IPS-20b (cell line): ENCODE results near the gene CLSTN2.

ENCODE experiments used
- H3K27ac ChIP-seq: one replicate; pipeline ENCODE4 v1.5.1; 2013; ENCODE audit warnings: low read length
- H3K27me3 ChIP-seq: 2 replicates; pipeline ENCODE4 v1.6.1; 2013; ENCODE audit warnings: mild to moderate bottlenecking, low read length, inconsistent platforms; ENCODE audit not compliant: insufficient read depth
- H3K36me3 ChIP-seq: 2 replicates; pipeline ENCODE4 v1.6.1; 2013; ENCODE audit warnings: low read depth, mild to moderate bottlenecking, inconsistent platforms, low read length, moderate library complexity; ENCODE audit not compliant: insufficient read depth
- H3K4me1 ChIP-seq: 2 replicates; pipeline ENCODE4 v1.6.1; 2013; ENCODE audit warnings: mild to moderate bottlenecking, control low read depth, inconsistent platforms, low read length, moderate library complexity; ENCODE audit not compliant: insufficient read depth
- H3K4me3 ChIP-seq: 2 replicates; pipeline ENCODE4 v1.5.1; 2013; ENCODE audit warnings: mild to moderate bottlenecking, low read length, inconsistent platforms
- H3K9ac ChIP-seq: 2 replicates; pipeline ENCODE4 v1.6.1; 2013; ENCODE audit warnings: low read depth, mild to moderate bottlenecking, inconsistent platforms, low read length, moderate library complexity
- H3K9me3 ChIP-seq: 2 replicates; pipeline ENCODE4 v1.6.1; 2013; ENCODE audit warnings: mild to moderate bottlenecking, low read depth, low read length, inconsistent platforms; ENCODE audit not compliant: insufficient read depth

The CLSTN2 gene

GRCh38 chr3:140501061-140501769, 566.2 kb downstream of the CLSTN2 start:
- Histone ChIP-seq H3K36me3 (no peaks in the 10 kb centered on the region), H3K27me3 (no peaks in the 10 kb centered on the region)

DNA sequence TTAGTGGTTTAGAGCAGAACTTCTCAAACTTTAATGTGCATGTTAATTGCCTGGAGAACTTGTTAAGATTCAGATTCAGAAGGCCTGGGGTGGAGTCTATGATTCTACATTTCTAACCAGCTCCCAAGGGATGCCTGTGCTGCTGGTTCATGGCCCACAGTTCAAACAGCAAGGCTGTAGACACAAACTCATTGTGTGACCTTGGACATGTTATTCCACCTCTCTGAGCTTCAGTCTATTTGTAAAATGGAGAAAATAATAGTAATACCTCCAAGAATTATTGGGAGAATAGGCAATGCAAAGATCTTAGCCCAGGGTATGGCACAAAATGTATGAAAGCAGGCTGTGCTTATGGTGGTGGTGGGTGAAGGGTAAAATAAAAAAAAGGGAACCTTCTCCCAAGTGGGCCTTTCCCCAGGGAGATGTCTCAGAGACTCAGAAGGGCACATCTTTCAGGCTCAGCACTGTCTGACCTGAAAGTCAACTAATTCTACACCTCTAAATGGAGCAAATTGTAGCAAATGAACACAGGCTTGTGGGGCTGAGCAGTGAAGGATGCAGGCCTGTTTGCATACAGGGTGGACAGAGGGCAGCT, 566.9 kb downstream of the CLSTN2 start:
- Histone ChIP-seq H3K9ac (no peak overlapping the region), H3K4me3 (no peak overlapping the region), H3K9me3 (no peaks in the 10 kb centered on the region), H3K27ac (no peak overlapping the region), H3K36me3 (no peaks in the 10 kb centered on the region), H3K27me3 (no peaks in the 10 kb centered on the region), H3K4me1 (peaks cover 20% of the 10 kb centered on the region; the same call in 1 of the 2 replicates)

More at GRCh38 chr3:140501061-140501769, 566.2 kb downstream of the CLSTN2 start:
- H3K9me3 ChIP-seq = no peaks in the 10 kb centered on the region
- no peak overlapping the region for H3K4me3 ChIP-seq
- peaks cover 20% of the 10 kb centered on the region; the same call in 1 of the 2 replicates for H3K4me1 ChIP-seq
- H3K27ac ChIP-seq = no peak overlapping the region
- no peak overlapping the region for H3K9ac ChIP-seq

- H3K4me3 ChIP-seq = no peak overlapping the region
- H3K4me1 ChIP-seq = peaks cover 40% of the 10 kb centered on the region
- H3K36me3 ChIP-seq = no peaks in the 10 kb centered on the region
- no peaks in the 10 kb centered on the region for H3K27me3 ChIP-seq
- no peak overlapping the region for H3K9ac ChIP-seq
- no peak overlapping the region for H3K27ac ChIP-seq
- H3K9me3 ChIP-seq = no peaks in the 10 kb centered on the region
Observed at GRCh38 chr3:140505213-140505612, 570.2 kb downstream of the CLSTN2 start.

DNA sequence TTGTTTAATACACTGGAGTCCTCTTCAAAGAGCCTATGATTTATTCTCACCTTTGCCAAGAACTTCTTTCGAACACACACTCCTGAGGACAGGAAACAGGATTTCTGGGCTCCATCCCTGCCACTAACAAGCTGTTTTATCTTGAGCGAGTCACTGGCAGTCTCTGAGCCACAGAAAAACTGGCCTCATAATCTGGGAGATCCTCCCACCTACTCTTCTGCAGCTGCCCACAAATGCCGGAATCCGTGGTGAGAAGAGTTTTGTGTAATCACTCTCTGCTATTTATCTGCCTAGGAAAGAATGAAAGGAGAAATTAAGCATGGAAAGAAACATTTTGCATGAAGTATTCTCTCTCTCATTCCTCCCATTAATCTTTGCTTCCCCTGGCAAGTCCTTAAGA, 570.9 kb downstream of the CLSTN2 start:
- Histone ChIP-seq H3K9ac (no peak overlapping the region), H3K4me3 (no peak overlapping the region), H3K36me3 (no peaks in the 10 kb centered on the region), H3K9me3 (no peaks in the 10 kb centered on the region), H3K27ac (no peak overlapping the region), H3K27me3 (no peaks in the 10 kb centered on the region), H3K4me1 (peaks cover 45% of the 10 kb centered on the region)

DNA sequence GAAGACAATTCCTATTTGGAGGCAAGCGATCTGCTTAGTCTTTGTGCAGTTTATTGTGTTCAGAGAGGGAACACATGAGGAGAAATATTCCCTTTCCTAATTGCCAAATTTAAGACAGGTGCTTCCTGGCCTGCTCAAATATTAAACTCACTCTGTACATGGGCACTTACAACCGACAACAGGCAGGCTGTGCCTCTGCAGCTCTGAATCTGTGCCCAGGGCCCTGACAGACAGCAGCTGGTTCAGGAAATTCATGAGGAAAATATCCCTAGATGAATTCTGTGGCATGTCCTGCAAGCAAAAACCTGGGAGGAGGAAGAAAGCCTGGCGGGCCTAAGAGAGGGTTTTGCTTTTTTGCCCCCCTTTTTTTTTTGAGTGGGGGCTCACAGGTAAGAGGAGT, 573.6 kb downstream of the CLSTN2 start:
- H3K27ac ChIP-seq = no peak overlapping the region
- H3K4me3 ChIP-seq = no peak overlapping the region
- no peak overlapping the region for H3K9ac ChIP-seq
- H3K4me1 ChIP-seq = peaks cover 41% of the 10 kb centered on the region
- H3K27me3 ChIP-seq = no peaks in the 10 kb centered on the region
- no peaks in the 10 kb centered on the region for H3K36me3 ChIP-seq
- no peaks in the 10 kb centered on the region for H3K9me3 ChIP-seq

DNA sequence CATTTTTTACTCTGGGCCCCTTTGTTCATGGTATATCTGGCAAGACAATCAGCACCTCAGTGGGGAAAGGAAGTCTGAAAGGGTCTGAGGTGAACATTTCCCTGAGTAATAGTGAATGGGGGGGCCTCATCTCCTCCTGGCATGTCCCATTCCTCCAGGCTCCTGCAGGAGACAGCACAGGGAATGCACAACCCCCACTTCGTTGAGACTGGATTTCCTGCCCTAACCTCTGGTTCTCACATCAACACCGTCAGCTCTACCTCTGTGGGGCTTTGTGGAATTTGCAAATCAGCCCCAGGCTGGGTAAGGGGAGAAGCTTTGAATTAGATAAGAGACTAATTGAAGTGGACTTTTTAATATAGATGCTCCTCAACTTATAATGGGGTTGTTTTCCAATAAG, 574.5 kb downstream of the CLSTN2 start:
- Histone ChIP-seq H3K27ac (no peak overlapping the region), H3K9me3 (no peaks in the 10 kb centered on the region), H3K27me3 (no peaks in the 10 kb centered on the region), H3K4me3 (peak overlapping the region; percentile 43; the same call in 1 of the 2 replicates), H3K9ac (no peak overlapping the region), H3K4me1 (peaks cover 40% of the 10 kb centered on the region), H3K36me3 (no peaks in the 10 kb centered on the region)

DNA sequence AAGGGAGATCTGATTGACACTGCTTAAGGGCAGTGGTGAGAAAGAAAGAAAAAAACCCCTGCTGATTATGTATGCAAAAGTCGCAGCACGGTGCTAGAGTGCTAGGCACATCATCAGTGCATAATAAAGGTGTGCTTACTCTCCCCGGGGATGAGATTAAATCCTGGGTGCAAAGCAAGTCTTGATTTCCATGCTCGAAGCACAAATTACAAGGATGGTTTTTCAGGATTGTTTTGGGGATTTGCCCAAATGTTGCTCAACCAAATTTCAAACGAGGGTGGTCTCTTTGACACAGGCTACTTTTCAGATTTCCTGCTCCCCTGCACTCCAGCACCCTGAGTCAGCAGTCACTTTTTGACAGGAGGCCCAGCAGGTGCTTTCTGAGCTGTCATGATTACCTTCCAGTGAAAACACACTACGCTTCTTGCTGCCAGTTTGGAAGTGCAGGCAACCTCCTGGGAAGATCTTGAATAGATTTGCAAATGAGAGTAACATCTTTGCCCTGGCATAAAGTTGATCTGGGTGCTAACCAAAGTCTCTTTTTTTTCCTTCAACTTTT, 575.4 kb downstream of the CLSTN2 start:
- H3K36me3 ChIP-seq = no peaks in the 10 kb centered on the region
- H3K4me1 ChIP-seq = peaks cover 31% of the 10 kb centered on the region
- no peaks in the 10 kb centered on the region for H3K9me3 ChIP-seq
- H3K9ac ChIP-seq = no peak overlapping the region
- no peak overlapping the region for H3K27ac ChIP-seq
- no peaks in the 10 kb centered on the region for H3K27me3 ChIP-seq
- peak overlapping the region; percentile 43; the same call in 1 of the 2 replicates for H3K4me3 ChIP-seq

- H3K9ac ChIP-seq = no peak overlapping the region
- H3K27ac ChIP-seq = no peak overlapping the region
- H3K4me3 ChIP-seq = no peak overlapping the region
- H3K4me1 ChIP-seq = peaks cover 16% of the 10 kb centered on the region
- H3K27me3 ChIP-seq = no peaks in the 10 kb centered on the region
- no peaks in the 10 kb centered on the region for H3K9me3 ChIP-seq
- no peaks in the 10 kb centered on the region for H3K36me3 ChIP-seq
Observed at GRCh38 chr3:140521751-140522445, 586.9 kb downstream of the CLSTN2 start.

- H3K4me1 ChIP-seq = peaks cover 16% of the 10 kb centered on the region
- no peak overlapping the region for H3K27ac ChIP-seq
- H3K27me3 ChIP-seq = no peaks in the 10 kb centered on the region
- no peaks in the 10 kb centered on the region for H3K36me3 ChIP-seq
- no peak overlapping the region for H3K4me3 ChIP-seq
- no peak overlapping the region for H3K9ac ChIP-seq
- no peaks in the 10 kb centered on the region for H3K9me3 ChIP-seq
Observed at GRCh38 chr3:140522653-140523380, 587.8 kb downstream of the CLSTN2 start.

GRCh38 chr3:140523600-140523999, 588.6 kb downstream of the CLSTN2 start:
- no peaks in the 10 kb centered on the region for H3K36me3 ChIP-seq
- no peak overlapping the region for H3K27ac ChIP-seq
- peaks cover 16% of the 10 kb centered on the region for H3K4me1 ChIP-seq
- no peaks in the 10 kb centered on the region for H3K27me3 ChIP-seq
- H3K4me3 ChIP-seq = no peak overlapping the region
- no peak overlapping the region for H3K9ac ChIP-seq
- H3K9me3 ChIP-seq = no peaks in the 10 kb centered on the region

- Histone ChIP-seq H3K9me3 (no peaks in the 10 kb centered on the region), H3K9ac (no peak overlapping the region), H3K27me3 (no peaks in the 10 kb centered on the region), H3K27ac (no peak overlapping the region), H3K4me3 (no peak overlapping the region), H3K4me1 (peaks cover 7% of the 10 kb centered on the region), H3K36me3 (no peaks in the 10 kb centered on the region)
Observed at GRCh38 chr3:140527156-140527555, 592.2 kb downstream of the CLSTN2 start.
